Measurements from ENCODE around the gene GREB1L. TPM values are rescaled to one million over a fixed set of nuclear protein-coding genes. Genes with fewer than 3 reads are reported as not detected.

GREB1L gene
- total RNA-seq, 1 experiment from 2014 or later: 0.07 TPM

DNA sequence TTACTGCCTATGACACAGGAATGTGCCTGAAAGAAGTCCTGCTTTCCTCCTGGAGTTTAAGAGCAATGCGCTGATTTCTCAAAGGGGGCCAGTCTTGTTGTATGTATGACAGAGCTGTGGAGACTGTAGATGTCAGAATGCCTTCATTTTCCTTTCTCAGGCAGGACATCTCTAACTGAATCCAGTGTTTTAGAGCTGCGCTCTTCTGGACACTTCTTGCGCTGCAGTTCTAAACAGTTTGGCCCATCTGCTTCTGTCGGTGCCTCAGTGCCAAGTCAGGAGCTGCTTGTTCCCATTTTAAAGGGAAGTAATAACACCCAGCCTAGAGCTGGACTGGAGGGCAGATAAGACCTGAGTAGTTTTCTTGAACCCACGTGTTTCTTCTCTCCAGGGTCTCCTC is 267.0 kb downstream of the GREB1L start:
- no peak for DNase-seq
- H3K4me3 ChIP-seq: no peak overlapping the region
- no peaks in the 10 kb centered on the region for H3K9me3 ChIP-seq
- H3K27me3 ChIP-seq: no peaks in the 10 kb centered on the region
- H3K36me3 ChIP-seq: no peaks in the 10 kb centered on the region

DNA sequence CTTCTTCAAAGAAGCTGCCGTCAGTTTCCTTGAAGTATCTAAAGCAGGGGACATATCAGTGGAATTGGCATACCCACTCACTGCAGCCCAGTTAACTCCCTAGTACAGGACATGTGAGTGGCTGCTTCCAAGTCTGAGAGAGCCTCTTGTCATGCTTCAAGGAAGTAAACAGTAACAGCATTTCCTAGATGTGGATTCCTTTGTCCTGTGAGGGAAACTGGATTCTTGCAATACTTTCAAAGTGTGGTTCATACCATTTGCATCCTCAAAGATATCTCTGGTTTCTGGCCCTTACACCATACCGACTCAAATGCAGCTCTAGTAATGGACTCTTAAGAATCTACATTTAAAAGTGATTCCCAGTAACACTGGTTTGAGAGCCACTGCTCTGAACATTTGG is 271.3 kb downstream of the GREB1L start:
- Histone ChIP-seq H3K27me3 (no peaks in the 10 kb centered on the region), H3K4me3 (no peak overlapping the region), H3K36me3 (no peaks in the 10 kb centered on the region), H3K9me3 (no peaks in the 10 kb centered on the region)
- no peak for DNase-seq

DNA sequence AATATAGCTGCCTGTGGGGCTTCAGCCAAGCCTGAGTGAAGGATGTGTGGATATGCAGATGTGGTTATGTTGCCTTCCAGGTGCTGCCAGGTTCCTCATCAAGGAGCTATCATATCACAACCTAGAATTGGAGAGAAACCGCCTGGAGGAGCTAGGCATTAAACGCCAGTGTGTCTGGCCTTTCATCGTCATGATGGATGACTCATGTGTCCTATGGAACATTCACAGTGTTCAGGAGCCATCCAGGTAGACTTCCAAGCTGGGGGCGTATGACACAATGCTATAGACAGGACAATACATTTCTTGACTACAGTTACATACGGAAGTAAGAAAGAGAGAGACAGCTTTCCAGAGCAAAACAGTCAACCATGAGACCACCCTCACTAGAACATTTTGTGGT is 271.7 kb downstream of the GREB1L start:
- no peaks in the 10 kb centered on the region for H3K36me3 ChIP-seq
- H3K9me3 ChIP-seq: no peaks in the 10 kb centered on the region
- no peak for DNase-seq
- H3K27me3 ChIP-seq: no peaks in the 10 kb centered on the region
- no peak overlapping the region for H3K4me3 ChIP-seq

DNA sequence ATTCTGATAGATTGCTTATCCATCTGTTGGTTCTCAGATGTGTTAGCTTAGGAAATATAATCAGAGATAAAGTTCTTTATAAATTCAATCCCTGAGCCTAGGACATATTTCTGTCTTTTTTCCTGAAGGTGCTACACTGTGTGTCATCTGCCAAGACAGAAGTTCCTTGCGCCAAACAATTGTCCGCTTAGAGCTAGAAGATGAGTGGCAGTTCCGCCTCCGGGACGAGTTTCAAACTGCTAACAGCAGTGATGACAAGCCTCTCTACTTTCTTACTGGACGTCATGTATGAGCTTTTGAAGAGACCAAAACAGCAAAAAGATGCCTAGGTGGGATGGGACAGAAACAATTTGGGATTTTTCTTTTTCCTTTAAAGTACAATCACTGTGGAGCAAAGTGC is 280.5 kb downstream of the GREB1L start:
- DNase-seq: no peak
- Histone ChIP-seq H3K27me3 (no peaks in the 10 kb centered on the region), H3K36me3 (peaks cover 4% of the 10 kb centered on the region), H3K4me3 (no peak overlapping the region), H3K9me3 (no peaks in the 10 kb centered on the region)

DNA sequence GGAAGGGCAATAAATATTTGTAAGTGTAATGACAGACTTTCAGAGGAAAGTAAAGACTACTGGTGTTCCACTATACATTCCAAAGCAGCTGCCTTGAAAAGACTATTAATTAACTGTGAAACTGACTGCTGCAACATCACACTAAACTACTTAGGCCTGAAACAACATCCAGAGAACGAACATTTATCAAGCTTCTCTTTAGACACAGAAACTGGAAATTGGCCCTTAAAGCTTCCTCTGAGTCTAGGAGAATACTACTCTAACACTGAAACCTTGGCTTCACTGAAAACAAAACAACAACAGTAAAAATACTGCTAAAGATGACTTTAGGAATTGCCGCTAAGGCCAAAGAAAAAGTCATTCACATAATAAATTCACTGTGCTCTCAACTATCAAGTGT is 283.9 kb downstream of the GREB1L start:
- Histone ChIP-seq H3K36me3 (peaks cover 11% of the 10 kb centered on the region), H3K27me3 (no peaks in the 10 kb centered on the region), H3K9me3 (no peaks in the 10 kb centered on the region), H3K4me3 (no peak overlapping the region)
- DNase-seq: no peak

DNA sequence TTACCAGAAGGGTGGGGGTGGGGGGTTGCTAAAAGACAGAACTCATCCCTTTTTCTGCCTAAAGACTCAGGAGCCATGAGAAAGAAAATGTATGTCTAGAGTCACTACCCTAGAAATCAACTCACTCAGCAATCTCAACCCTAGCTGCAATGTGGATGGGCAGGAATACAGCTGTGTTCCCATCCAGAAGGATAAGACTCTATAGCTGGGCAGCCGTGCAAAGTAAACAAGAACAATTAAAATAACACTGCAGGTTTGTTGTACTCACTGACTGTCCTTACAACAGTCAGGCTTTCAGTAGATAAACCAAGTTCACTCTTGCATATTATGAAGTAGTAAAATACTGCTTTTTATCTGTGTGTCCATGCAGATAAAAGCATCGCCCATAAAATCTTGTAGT is 284.4 kb downstream of the GREB1L start:
- no peak for DNase-seq
- peaks cover 15% of the 10 kb centered on the region for H3K36me3 ChIP-seq
- no peak overlapping the region for H3K4me3 ChIP-seq
- H3K27me3 ChIP-seq: no peaks in the 10 kb centered on the region
- no peaks in the 10 kb centered on the region for H3K9me3 ChIP-seq

DNA sequence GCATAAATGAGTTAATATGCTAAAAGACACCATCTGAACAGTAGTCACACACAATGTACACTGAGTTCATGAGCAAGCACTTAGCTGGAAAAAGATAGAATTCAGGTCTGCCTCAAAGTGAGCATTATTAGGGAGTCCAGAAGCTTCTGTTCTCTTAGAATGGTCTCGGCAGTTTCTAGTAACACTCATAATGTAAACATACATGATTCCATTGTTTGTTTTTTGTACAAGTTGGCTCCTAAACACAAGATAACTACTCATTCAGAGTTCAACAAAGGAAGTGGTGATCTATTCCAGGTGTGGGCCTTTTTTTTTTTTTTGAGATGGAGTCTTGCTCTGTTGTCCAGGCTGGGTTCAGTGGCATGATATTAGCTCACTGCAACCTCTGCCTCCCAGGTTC is 292.3 kb downstream of the GREB1L start:
- no peaks in the 10 kb centered on the region for H3K27me3 ChIP-seq
- H3K4me3 ChIP-seq: no peak overlapping the region
- peaks cover 29% of the 10 kb centered on the region for H3K36me3 ChIP-seq
- H3K9me3 ChIP-seq: no peaks in the 10 kb centered on the region
- no peak for DNase-seq

DNA sequence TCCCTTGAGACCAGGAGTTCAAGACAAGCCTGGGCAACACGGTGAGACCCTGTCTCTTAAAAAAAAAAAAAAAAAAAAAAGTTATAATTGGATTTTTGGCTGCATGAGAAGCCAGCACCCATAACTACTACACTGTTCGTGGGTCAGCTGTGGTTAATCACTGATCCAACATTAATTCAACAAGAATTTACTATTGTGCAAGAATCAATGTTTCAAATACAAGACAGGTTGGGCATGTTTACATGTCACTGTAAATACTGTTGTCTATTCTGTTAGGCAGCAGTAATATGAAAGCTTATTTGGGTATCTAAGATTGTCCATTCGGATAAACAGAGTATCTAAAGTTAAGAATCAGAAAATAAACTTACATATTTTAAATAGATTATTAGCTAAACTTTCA is 296.2 kb downstream of the GREB1L start:
- Histone ChIP-seq H3K9me3 (no peaks in the 10 kb centered on the region), H3K4me3 (no peak overlapping the region), H3K27me3 (no peaks in the 10 kb centered on the region), H3K36me3 (peaks cover 14% of the 10 kb centered on the region)
- no peak for DNase-seq

DNA sequence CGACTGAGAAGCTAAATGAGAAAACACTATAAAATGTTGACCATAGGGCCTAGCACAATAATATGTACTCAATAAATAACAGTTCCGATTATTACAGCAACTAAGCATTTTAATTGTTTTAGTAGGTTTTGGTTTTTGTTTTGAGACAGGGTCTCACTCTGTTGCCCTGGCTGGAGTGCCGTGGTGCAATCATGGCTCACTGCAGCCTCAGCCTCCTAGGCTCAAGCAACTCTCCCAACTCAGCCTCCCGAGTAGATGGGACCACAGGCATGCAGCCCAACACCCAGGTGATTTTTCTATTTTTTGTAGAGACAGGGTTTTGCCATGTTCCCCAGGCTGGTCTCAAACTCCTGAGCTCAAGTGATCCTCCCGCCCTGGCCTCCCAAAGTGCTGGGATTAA is 304.4 kb downstream of the GREB1L start:
- Histone ChIP-seq H3K36me3 (peaks cover 9% of the 10 kb centered on the region), H3K27me3 (no peaks in the 10 kb centered on the region), H3K4me3 (no peak overlapping the region), H3K9me3 (no peaks in the 10 kb centered on the region)
- no peak for DNase-seq

DNA sequence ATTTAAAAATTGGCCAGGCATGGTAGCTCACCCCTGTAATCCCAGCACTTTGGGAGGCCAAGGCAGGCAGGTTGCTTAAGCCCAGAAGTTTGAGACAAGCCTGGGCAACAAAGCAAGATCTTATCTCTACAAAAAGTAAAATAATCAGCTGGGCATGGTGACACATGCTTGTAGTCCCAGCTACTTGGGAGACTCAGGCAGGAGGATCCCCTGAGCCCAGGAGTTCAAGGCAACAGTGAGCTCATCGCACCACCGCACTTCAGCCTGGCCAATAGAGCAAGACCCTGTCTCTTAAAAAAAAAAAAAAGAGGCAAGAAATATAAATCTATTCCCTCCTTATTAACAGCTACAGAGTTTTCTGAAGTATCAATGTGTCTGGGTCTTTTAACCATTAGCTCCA is 306.6 kb downstream of the GREB1L start:
- Histone ChIP-seq H3K4me3 (no peak overlapping the region), H3K36me3 (peaks cover 9% of the 10 kb centered on the region), H3K27me3 (no peaks in the 10 kb centered on the region), H3K9me3 (no peaks in the 10 kb centered on the region)
- no peak for DNase-seq

DNA sequence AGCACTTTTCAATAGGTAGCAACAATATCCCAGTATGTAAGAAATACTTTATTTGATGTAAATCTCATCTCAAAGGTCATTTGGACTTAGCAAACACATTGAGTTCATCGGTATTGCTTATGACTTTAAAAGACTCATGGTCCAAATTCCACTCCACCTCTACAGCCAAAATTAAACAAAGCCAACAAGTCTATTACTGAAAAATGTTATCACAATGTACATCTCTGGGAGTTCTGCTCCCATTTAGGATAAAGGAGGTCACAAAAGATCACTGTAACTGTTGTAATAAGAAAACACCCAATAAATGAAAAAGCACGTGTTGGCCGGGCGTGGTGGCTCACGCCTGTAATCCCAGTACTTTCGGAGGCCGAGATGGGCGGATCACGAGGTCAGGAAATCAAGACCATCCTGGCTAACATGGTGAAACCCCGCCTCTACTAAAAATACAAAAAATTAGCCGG is 308.5 kb downstream of the GREB1L start:
- H3K36me3 ChIP-seq: peaks cover 11% of the 10 kb centered on the region
- no peaks in the 10 kb centered on the region for H3K27me3 ChIP-seq
- no peak overlapping the region for H3K4me3 ChIP-seq
- no peak for DNase-seq
- H3K9me3 ChIP-seq: no peaks in the 10 kb centered on the region

DNA sequence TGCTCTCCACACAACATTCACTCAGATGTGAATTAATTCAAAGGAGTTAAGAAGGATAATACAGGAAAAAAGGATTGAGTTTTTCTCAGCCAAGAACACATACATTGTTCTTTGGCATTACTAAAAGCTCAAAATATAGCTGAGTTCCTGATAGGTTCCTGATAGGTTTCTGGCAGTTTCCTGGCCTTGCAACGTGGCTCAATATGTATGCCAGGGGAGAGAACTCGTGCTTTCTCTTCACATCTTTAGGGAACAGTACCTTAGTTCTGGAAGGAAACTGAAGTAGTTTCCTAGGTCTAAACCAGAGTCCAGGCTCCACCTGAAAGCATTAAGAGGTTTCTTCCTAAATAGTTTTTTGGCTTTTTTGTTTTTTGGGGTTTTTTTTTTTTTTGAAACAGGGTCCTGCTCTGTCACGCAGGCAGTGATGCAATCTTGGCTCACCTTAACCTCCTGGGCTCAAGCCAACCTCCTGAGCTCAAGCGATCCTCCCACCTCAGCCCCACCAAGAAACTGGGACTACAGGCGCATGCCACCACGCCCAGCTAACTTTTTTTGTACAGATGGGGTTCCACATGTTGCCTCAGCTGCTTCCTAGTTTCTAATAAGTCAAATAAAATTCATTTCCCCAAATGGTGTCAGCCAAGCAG is 315.7 kb downstream of the GREB1L start:
- DNase-seq: no peak
- no peak overlapping the region for H3K4me3 ChIP-seq
- no peaks in the 10 kb centered on the region for H3K27me3 ChIP-seq
- H3K9me3 ChIP-seq: no peaks in the 10 kb centered on the region
- peaks cover 22% of the 10 kb centered on the region for H3K36me3 ChIP-seq

DNA sequence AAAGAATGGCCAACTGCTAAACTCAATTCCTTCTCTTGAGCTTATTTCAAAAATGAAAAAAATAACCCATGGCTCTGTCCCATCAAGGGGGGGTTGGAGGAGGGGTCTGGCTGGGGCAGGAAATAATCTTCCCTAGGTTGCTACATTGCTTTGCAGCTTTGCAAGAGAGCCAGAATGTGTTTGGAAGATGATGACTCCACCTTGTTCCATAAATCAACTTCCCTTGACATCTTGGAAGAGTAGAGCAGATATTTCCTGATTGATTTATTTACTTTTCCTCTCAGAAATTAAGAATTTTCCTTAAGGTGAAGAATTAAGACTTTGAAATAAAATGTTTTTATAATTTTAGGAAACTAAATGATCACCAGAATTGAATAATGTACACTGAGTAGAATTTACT is 317.2 kb downstream of the GREB1L start:
- H3K27me3 ChIP-seq: no peaks in the 10 kb centered on the region
- peaks cover 22% of the 10 kb centered on the region for H3K36me3 ChIP-seq
- no peak overlapping the region for H3K4me3 ChIP-seq
- no peaks in the 10 kb centered on the region for H3K9me3 ChIP-seq
- no peak for DNase-seq

DNA sequence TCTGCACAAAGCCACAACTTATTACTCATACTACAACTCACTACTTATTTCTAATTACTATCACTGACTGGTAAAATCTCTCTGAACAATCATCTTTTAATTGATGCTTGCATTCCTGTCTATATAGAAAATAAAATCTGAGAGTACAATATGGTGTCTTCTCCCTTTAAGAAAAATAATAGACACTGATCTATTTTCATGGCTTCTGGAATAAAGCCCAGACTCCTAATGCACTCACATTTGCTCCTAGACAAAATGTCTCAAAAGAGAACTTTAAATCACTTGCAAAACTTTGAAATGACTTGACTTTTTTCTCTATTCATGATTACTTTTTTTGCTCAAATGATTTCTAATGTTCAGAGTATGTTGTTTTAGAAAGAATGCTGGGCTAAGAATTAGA is 329.7 kb downstream of the GREB1L start:
- DNase-seq: no peak
- no peaks in the 10 kb centered on the region for H3K27me3 ChIP-seq
- H3K36me3 ChIP-seq: peaks cover 44% of the 10 kb centered on the region
- no peak overlapping the region for H3K4me3 ChIP-seq
- H3K9me3 ChIP-seq: no peaks in the 10 kb centered on the region

Other genes with a start within 250 kb of the GREB1L start
- 12.4 and 16.4 TPM in 2 replicates for gene ROCK1, start 130.4 kb upstream of the GREB1L start, total RNA-seq (2014; rRNA removed; shearing (Covaris generic); ENCODE audit: low replicate concordance)